GM12874 (cell line): ENCODE results near the gene AASDH.

Experiments
- TF ChIP-seq, protein P1 (sequence below): IDR thresholded peaks from 2 replicates; pipeline ENCODE4 v1.5.1; 2011; ENCODE audit warnings: low read depth, mild to moderate bottlenecking, control low read depth, low read length, moderate library complexity; ENCODE audit not compliant: insufficient read depth

The AASDH gene

DNA sequence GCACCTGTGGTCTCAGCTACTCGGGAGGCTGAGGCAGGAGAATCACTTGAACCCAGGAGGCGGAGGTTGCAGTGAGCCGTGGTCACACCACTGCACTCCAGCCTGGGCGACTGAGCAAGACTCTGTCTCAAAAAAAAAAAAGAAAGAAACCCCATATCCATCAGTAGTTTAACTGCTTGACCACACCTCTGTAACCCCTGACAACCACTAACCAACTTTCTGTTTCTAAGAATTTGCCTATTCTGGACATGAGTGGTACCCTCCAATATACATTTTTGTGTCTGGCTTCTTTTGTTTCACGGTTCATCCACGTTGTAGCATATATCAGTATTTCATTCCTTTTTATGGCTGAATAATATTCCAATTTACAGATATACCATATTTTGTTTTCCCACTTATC is 39.0 kb upstream of the AASDH start:
- TF ChIP-seq, protein P1, sequence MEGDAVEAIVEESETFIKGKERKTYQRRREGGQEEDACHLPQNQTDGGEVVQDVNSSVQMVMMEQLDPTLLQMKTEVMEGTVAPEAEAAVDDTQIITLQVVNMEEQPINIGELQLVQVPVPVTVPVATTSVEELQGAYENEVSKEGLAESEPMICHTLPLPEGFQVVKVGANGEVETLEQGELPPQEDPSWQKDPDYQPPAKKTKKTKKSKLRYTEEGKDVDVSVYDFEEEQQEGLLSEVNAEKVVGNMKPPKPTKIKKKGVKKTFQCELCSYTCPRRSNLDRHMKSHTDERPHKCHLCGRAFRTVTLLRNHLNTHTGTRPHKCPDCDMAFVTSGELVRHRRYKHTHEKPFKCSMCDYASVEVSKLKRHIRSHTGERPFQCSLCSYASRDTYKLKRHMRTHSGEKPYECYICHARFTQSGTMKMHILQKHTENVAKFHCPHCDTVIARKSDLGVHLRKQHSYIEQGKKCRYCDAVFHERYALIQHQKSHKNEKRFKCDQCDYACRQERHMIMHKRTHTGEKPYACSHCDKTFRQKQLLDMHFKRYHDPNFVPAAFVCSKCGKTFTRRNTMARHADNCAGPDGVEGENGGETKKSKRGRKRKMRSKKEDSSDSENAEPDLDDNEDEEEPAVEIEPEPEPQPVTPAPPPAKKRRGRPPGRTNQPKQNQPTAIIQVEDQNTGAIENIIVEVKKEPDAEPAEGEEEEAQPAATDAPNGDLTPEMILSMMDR: no peak

DNA sequence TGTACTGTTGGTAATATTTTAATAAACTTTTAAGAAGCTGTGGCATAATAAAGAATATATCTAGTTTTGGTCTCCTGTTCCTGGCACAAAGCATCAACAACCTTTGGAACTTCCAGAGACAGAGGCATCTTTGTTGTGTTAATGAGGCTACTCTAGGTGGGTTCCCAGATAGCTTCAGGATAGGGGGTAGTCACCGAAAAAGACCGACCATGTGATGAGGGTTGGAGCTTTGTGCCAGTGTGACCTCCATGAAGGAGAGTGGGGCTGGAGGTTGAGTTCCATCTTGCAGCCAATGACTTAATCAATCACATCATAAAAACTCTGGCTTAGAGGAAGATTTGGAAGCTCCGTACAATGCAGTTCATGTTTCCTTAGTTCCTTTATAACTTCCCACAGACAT is 38.2 kb upstream of the AASDH start:
- TF ChIP-seq, protein P1: no peak

DNA sequence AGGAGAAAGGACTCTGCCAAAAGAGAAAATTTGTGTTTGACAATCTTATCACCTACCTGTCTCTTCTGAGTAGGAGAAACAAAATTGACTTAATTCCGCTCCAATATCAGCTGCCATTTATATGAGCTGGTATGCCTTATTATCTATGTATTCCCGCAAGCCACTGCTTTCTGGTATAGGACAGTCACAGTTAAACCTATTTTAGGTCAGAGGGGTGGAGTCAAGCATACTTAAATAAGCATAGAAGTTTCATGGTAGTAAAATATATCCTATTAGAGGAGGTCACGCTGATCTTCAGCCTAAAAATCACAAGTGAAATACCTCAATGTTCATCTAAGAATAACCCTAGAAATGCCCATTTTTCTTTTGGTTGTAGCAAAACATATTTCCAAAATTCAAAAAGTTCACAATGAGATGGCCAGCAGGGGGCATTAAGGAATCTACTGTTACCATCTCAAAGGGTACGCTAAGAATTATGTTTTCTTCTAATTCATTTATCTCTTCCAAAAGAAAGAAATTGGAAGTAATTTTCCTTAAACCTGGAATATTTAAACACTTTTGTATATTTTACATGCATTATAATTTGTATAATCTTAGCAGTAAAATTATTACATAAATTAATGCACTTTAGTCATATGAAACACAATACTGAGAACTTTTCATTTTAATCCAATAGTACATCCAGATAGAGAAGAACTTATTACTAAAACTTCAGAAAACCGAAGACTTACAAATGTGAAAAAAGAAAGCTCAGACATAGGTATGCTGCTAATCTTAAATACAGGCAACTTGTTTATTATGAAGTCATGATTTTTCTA is 37.6 kb upstream of the AASDH start:
- TF ChIP-seq, protein P1: peak; percentile 47; the same call in 1 of the 2 replicates

DNA sequence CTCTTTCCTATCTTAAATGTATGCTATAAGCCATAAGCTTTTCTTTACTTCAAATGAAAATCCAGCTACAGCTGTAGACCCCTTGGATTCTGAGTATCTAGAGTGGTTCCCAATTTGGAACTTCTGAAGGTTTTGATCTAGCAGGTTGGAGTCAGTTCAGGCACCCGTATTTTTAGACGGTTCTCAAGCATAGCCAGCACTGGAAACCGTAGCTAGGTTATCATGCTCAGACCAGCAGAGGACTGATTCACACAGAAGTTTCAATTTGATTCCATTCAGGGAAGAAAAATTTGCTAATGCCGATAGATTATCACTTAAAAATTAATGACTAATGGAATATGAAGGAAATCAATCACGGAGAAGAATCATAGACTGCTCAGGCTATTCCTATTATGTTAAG is 36.9 kb upstream of the AASDH start:
- TF ChIP-seq, protein P1: no peak

DNA sequence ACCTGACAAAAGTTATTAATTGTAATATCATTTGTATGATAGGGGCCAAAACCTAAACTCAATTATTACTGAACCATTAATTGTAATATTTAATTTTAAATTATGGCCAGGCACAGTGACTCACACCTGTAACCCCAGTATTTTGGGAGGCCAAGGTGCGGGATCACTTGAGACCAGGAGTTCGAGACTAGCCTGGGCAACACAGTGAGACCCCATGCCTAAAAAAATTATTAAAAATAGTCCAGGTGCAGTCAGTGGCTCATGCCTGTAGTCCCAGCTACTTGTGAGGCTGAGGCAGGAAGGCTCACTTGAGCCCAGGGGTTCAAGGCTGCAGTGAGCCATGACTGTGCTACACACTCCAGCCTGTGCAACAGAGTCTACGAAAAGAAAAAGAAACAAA is 30.1 kb upstream of the AASDH start:
- TF ChIP-seq, protein P1: no peak

DNA sequence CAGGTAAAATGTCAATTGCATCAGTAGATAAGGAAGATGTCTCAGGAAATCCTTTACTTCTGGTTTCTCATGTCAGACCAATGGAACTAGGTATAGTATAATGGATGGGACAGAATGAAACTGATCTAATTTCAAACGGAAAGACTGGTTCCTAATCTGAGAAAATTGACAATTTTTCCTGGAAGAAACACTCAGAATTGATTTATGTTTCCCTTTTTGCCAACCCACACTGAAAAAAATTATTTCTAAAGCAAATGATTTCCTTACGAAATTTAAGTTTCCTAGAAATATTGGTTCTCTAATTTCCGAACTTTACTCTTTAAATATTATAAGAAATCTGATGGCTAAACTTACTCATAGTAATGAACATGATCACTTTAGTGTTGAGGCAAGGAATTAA is 29.1 kb upstream of the AASDH start:
- TF ChIP-seq, protein P1: no peak

DNA sequence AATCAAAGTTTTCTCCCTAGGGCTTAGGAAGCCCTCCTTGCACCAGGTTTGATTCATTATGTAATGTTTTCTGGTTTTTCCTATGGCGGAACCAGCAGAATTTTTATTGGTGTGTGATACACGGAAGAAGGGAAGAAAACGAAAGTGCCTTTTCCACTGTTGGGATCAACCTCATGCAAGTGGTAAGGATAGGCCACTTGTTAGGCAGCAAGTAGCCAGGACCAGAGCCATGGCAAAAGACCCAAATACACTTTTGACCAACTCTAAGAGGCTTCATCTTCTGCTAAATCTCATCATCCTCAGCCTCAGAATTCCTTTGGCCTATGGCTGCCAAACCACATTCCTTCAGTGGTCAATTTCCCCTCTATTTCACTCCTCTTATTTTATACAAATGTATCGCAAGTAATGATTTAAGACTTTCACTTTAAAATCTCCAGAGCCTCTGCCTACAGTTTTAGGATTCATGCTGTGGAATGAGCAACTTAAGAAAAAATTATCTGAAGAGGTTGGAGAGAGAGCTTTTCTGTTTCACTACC is 26.9 kb upstream of the AASDH start:
- TF ChIP-seq, protein P1: no peak
